MV-4-11 (cell line): ENCODE data around the gene PDE4DIP.
"Not testable (repeated sequence)": the region's sequence is repeated elsewhere in the genome, so short reads cannot be mapped to it uniquely, and the experiment has no call there.

ENCODE experiments used
- DNase-seq: peaks from one replicate; lab custom pipeline; 2025; lab: John Stamatoyannopoulos, UW

The PDE4DIP gene

GRCh38 chr1:148975866-148976537 lies 131.8 kb downstream of the PDE4DIP start:
- DNase-seq = peak; percentile 42

- not testable (repeated sequence) for DNase-seq
Measured at GRCh38 chr1:148977785-148978184, 133.6 kb downstream of the PDE4DIP start.

GRCh38 chr1:148989378-148989777 lies 145.2 kb downstream of the PDE4DIP start:
- DNase-seq = not testable (repeated sequence)

GRCh38 chr1:148990233-148990788 lies 146.1 kb downstream of the PDE4DIP start:
- not testable (repeated sequence) for DNase-seq

GRCh38 chr1:148991818-148992217 lies 147.6 kb downstream of the PDE4DIP start:
- DNase-seq = not testable (repeated sequence)

GRCh38 chr1:148992364-148992763 lies 148.1 kb downstream of the PDE4DIP start:
- DNase-seq = not testable (repeated sequence)

GRCh38 chr1:148996449-148997224 lies 152.4 kb downstream of the PDE4DIP start:
- not testable (repeated sequence) for DNase-seq

GRCh38 chr1:148997405-148997804 lies 153.2 kb downstream of the PDE4DIP start:
- not testable (repeated sequence) for DNase-seq

GRCh38 chr1:149002664-149003063 lies 158.4 kb downstream of the PDE4DIP start:
- DNase-seq = not testable (repeated sequence)

- not testable (repeated sequence) for DNase-seq
Measured at GRCh38 chr1:149008326-149008725, 164.1 kb downstream of the PDE4DIP start.

GRCh38 chr1:149008769-149009168 lies 164.5 kb downstream of the PDE4DIP start:
- DNase-seq = not testable (repeated sequence)

- not testable (repeated sequence) for DNase-seq
Measured at GRCh38 chr1:149009761-149010160, 165.5 kb downstream of the PDE4DIP start.

GRCh38 chr1:149012599-149012998 lies 168.4 kb downstream of the PDE4DIP start:
- DNase-seq = peak; percentile 48

- DNase-seq = not testable (repeated sequence)
Measured at GRCh38 chr1:149013513-149013912, 169.3 kb downstream of the PDE4DIP start.

GRCh38 chr1:149015522-149015921 lies 171.3 kb downstream of the PDE4DIP start:
- DNase-seq = not testable (repeated sequence)

GRCh38 chr1:149016626-149017025 lies 172.4 kb downstream of the PDE4DIP start:
- DNase-seq = not testable (repeated sequence)

GRCh38 chr1:149018577-149018976 lies 174.3 kb downstream of the PDE4DIP start:
- not testable (repeated sequence) for DNase-seq

GRCh38 chr1:149024327-149024726 lies 180.1 kb downstream of the PDE4DIP start:
- DNase-seq = not testable (repeated sequence)

- DNase-seq = not testable (repeated sequence)
Measured at GRCh38 chr1:149033916-149034315, 189.7 kb downstream of the PDE4DIP start.

- DNase-seq = not testable (repeated sequence)
Measured at GRCh38 chr1:149043056-149043455, 198.8 kb downstream of the PDE4DIP start.

GRCh38 chr1:149064611-149065010 lies 220.4 kb downstream of the PDE4DIP start:
- not testable (repeated sequence) for DNase-seq

GRCh38 chr1:149075505-149076127 lies 231.4 kb downstream of the PDE4DIP start:
- not testable (repeated sequence) for DNase-seq
